GM12892 (cell line): ENCODE measurements around the gene ACVR1B.

Experiments
- POLR2A ChIP-seq: IDR thresholded peaks from 2 replicates; pipeline ENCODE4 v1.6.1; 2011; ENCODE audit warnings: low read depth, low read length, control low read depth
- POLR2AphosphoS5 ChIP-seq: IDR thresholded peaks from 2 replicates; pipeline ENCODE4 v1.6.1; 2011; ENCODE audit warnings: low read depth, low read length, control low read depth

- no peak for TF ChIP-seq POLR2A
- TF ChIP-seq POLR2AphosphoS5: no peak
Observed at GRCh38 chr12:51953864-51954263, 2.4 kb downstream of the ACVR1B start.
